Right lung (tissue), 5 donors: ENCODE results near the gene SELENOI. TPM values are rescaled to one million over a fixed set of nuclear protein-coding genes. Genes with fewer than 3 reads are reported as not detected.

ENCODE experiments used
- DNase-seq, 2 donors: peaks; one replicate each; pipeline ENCODE4 v3.0.0-alpha.2; 2013
- polyA plus RNA-seq, 5 donors: library from polyadenylated mRNA; unstranded; fragments of 120-200 nt; gene quantifications; one replicate each; pipeline versions ENCODE4 v1.2.1 to v1.2.3, GENCODE V29; 2013; ENCODE audit warnings: inconsistent platforms in 1 of 5, low replicate concordance in 1 of 5; ENCODE audit not compliant: insufficient read length in 5 of 5, insufficient read depth in 1 of 5

Gene SELENOI
- polyA plus RNA-seq, 5 donors: 11.5 to 19.6 (median 17.3) TPM

- DNase-seq: no peak
These were observed 61.6 kb downstream of the SELENOI start for GRCh38 chr2:26407526-26407925.

- DNase-seq: no peak
These were observed 63.8 kb downstream of the SELENOI start for GRCh38 chr2:26409785-26410184.

DNA sequence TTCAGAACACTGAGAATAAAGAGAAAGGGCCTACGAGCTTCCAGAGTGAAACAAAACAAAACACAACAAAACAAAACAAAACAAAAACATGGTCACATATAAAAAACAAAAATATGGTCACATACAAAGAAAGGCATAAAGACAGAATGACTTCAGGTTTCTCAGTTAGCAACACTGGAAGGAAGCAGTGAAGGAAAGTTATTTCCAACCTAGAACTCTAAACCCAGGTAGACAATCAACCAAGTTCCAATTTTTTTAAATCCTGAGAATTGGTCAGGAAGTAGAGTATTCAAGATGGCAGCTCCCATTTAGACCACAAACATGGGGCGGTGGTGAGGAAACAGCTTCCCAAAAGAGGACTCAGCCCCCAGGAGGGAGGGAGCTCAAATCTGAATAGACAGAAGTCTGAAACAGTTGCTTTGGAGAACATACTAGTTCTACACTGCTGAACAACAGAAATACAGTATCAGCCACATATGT lies 64.9 kb downstream of the SELENOI start:
- DNase-seq: no peak

- no peak for DNase-seq
These were observed 65.5 kb downstream of the SELENOI start for GRCh38 chr2:26411419-26411818.

- DNase-seq: no peak
These were observed 66.2 kb downstream of the SELENOI start for GRCh38 chr2:26412091-26412673.

GRCh38 chr2:26414311-26414710 lies 68.4 kb downstream of the SELENOI start:
- no peak for DNase-seq

DNA sequence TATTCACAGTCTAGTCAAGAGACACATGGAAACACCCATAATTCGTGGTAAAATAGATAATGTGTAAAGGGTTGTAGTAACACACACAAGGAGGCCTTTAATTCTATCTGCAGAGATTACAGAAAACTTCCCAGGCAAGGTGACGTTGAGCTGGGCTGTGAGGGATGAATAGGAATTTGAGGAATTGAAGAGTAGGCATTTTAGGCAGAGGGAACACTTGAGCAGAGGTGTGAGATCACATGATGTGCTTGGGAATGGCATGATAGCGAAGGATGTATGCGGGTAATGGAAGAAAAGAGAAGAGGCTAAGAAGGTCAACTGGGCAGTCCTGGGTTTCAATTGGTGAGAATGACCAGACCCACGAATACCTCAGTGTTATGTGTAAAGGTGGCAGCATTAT lies 76.0 kb downstream of the SELENOI start:
- no peak for DNase-seq

DNA sequence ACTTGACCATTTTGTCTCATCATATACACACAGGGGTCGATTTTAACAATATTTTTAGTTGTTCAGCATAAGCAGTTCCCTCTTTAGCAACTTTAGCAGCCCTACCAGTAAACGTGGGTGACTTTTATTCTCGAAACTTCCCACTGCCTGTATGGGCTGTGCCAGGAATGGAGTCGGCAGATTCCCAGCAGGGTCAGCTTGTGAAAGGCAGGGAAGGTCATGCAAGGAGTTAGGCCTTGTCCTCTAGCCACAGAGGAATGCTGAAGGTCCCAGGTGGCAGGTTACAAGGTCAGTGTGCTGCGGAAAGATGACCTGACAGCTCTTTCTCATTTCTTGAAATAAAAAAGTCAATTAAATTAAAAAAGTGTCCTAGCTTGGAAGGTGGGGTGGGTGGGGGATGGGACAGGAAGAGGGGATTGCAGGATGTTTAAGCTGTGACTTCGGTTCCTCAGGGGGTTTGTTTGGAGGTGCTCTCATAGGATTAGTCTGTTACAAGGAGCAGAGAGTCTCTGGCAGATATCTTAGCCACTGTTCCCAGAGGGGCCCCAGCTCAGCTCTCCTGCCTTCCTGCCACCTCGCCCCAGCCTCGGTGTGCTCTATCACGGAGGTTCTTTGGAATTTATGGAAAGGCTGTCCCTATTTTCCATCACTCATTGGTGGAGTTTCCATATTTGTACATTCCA lies 77.1 kb downstream of the SELENOI start:
- no peak for DNase-seq

- no peak for DNase-seq
These were observed 77.8 kb downstream of the SELENOI start for GRCh38 chr2:26423750-26424149.

DNA sequence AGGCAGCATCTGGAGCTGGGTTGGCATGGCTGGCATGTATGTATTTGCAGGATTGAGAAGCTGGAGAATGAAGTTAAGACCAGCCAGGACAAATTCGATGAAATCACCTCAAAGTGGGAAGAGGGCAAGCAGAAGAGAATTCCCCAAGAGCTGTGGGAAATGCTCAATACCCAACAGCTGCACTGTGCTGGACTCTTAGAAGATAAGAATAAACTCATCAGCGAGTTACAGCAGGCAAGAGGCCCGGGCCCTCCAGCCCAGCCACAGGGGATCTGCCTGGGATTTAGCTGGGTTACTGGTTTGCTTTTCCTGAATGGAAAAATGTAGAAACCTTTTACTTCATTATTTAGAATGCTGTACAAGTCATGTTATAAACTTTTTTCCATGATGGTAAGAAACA lies 78.3 kb downstream of the SELENOI start:
- DNase-seq: no peak

GRCh38 chr2:26428846-26429245 lies 82.9 kb downstream of the SELENOI start:
- DNase-seq: no peak

GRCh38 chr2:26429779-26430578 lies 84.0 kb downstream of the SELENOI start:
- no peak for DNase-seq

DNA sequence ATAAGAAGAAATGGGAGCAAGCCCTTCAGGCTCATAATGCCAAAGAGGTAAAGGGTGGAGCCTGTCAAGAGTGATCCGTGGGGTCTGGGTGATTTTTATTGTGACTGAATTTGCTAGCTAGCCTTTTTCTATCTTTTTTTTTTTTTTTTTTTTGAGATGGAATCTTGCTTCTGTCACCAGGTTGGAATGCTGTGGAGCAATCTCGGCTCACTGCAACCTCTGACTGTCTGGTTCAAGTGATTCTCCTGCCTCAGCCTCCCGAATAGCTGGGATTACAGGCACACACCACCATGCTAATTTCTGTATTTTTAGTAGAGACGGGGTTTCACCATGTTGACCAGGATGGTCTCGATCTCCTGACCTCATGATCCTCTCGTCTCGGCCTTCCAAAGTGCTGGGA lies 84.9 kb downstream of the SELENOI start:
- DNase-seq: no peak

DNA sequence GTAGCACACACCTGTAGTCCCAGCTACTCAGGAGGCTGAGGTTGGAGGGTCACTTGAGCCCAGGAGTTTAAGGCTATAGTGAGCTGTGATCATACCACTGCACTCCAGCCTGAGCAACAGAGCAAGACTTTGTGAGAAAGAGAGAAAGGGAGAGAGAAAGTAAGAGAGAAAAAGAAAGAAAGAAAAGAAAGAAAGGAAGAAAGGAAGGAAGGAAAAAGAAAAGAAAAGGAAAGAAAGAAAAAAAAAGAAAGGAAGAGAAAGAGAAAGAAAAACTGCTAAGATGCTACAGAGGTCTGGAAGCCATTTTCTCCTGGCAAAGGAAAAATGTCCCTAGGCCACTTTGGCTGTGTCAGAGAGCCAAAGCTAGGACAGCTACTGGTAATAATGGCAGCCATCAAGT lies 86.4 kb downstream of the SELENOI start:
- no peak for DNase-seq

- DNase-seq: no peak
These were observed 86.9 kb downstream of the SELENOI start for GRCh38 chr2:26432859-26433258.

DNA sequence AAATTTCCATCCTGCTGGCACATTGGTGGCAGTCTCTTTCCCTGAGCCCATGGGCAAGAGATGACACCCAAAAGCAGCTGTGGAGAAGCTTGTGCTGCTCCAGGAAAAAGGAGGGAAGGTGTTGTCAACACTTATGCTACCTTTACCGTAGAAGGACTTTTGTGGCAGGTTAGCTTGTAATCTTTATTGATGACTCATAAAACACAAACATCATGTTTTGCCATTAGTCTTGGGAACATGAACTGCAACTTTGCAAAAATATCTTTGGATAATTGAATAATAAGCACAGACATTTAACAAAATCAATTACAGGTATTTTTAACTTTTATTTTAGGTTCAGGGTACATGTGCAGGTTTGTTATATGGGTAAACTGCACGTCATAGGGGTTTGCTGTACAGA lies 89.2 kb downstream of the SELENOI start:
- no peak for DNase-seq

DNA sequence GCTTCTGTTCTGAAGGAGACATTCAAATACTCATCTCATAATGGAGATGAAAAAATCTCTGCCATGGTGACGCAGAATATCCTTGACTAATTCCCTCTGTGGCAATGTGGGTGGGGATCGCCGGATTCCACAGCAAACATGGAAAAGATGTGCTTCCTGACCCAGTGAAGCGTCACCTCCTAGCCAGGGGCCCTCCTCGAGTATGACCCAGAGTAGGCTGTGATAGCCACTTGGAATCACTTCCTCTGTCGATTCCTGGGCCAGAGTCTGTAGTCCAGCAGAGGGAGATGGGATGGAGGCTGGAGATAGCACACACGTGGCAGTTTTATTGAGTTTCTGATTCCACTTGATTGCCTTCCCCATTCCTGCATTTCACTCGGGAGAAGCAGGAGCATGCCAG lies 92.6 kb downstream of the SELENOI start:
- no peak for DNase-seq

- no peak for DNase-seq
These were observed 93.0 kb downstream of the SELENOI start for GRCh38 chr2:26438926-26439325.

- DNase-seq: no peak
These were observed 96.4 kb downstream of the SELENOI start for GRCh38 chr2:26442301-26442700.

DNA sequence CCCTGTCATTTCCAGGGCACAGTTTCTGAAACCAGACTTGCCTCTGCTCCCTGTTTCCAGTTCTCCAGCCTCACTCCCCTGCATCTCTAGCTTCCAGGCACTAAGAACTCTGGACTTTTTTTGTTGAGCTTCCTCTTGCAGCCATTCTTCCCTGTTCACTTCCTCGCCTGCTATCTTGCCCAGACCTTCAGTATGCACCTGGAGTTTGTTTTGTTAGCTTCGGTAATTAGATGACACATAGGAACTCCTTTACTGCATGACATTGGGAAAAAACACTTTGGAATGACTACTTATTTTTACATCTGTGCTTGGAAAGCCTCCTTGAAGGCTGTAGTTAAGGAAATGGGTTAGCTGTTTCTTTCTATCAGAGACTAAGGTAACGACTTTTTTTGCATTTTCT lies 96.8 kb downstream of the SELENOI start:
- no peak for DNase-seq

GRCh38 chr2:26444236-26444635 lies 98.3 kb downstream of the SELENOI start:
- no peak for DNase-seq
